ENCODE results near the gene LMF1. TPM values are rescaled to one million over a fixed set of nuclear protein-coding genes. Genes with fewer than 3 reads are reported as not detected.

LMF1 gene
- total RNA-seq, 1 experiment from 2014 or later: 12.8 TPM

DNA sequence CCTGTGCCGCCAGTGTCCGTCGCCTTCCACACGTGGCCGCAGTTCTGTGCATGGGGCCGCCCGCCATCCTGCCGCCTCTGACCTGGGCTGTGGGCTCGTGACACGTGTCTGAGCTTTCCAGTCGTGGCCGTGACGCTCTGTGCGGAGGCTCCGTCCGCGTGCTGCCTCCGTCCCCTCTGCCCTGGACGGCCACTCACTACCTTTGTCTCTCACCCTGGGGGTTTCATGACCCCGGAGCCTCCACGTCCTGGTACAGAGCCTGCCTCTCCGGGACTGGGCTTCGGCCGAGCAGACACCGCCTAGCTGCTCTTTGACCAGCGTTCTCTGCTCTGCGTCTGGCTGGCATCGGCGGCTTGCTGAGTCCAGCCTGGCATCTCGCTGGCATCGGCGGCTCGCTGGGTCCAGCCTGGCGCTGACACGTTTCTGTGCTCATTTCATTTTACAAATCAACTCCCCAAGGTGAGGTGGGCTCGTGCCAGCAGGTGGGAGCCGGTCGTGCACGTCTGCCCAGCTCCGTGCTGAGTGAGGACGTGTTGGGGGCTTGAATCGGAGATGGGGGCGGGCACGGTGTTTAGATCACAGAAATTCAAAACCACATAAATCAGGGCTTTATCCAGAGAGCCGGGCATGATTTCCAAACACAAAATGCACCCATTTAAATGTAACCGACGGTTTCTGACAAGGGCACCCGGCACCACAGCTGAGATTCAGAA, 126.0 kb downstream of the LMF1 start:
- POLR2A ChIA-PET: no interaction called here
- TF ChIP-seq ZFX (IDR thresholded peaks at IDR 0.05) (no peak), YY1 (IDR thresholded peaks at IDR 0.05; ENCODE audit: extremely low read depth, insufficient replicate concordance, low read depth, low read length) (no peak), ELF1 (IDR thresholded peaks at IDR 0.05; ENCODE audit: borderline replicate concordance, low read depth) (no peak), EZH2 (IDR thresholded peaks at IDR 0.05) (no peak)
- H3K4me1 ChIP-seq (ENCODE audit: control insufficient read depth in 1 of 2, insufficient read depth in 2 of 2, low read length in 2 of 2): no peaks in the 10 kb centered on the region
- no peaks in the 10 kb centered on the region for H3K9me2 ChIP-seq (ENCODE audit: insufficient read depth)
- intact Hi-C loops (cut with micrococcal nuclease): no loop called here
- H3K36me3 ChIP-seq (ENCODE audit: control insufficient read depth in 1 of 2, insufficient read depth in 2 of 2, low read length in 2 of 2): no peaks in the 10 kb centered on the region
- CTCF ChIA-PET: no interaction called here
- H4K20me1 ChIP-seq (ENCODE audit: insufficient read depth): no peaks in the 10 kb centered on the region
- BruUV-seq (replicated peaks): no TSS peak
- RAD21 ChIA-PET (ENCODE audit: low non-redundant PET in 1 of 2, low total read pairs in 2 of 2, uncharacterized antibody in 2 of 2, unreplicated experiment in 2 of 2): no interaction called here
- H3K27ac ChIP-seq (ENCODE audit: low read depth, low read length): no peak overlapping the region
- H2AFZ ChIP-seq (ENCODE audit: low read depth, low read length, poor library complexity, severe bottlenecking): no peak overlapping the region
- no peak overlapping the region for H3K4me2 ChIP-seq (ENCODE audit: low read length)
- no peak overlapping the region for H3K4me3 ChIP-seq (replicated peaks in 1 of 2; ENCODE audit: low read depth in 1 of 2, low read length in 2 of 2)
- peaks cover 0 to 2% of the 10 kb centered on the region in 2 experiments; a peak in 1 of 4 replicates for H3K9me3 ChIP-seq (ENCODE audit: control insufficient read depth in 1 of 2, insufficient read depth in 1 of 2, low read depth in 1 of 2, low read length in 2 of 2)
- H3K9ac ChIP-seq (ENCODE audit: low read length): no peak overlapping the region
- no peaks in the 10 kb centered on the region for H3K79me2 ChIP-seq (ENCODE audit: insufficient read depth, low read length)
- ATAC-seq: no peak
- H3K27me3 ChIP-seq (ENCODE audit: insufficient read depth, low read length): no peaks in the 10 kb centered on the region
- no peak for DNase-seq (ENCODE audit: low read depth, low spot score)

DNA sequence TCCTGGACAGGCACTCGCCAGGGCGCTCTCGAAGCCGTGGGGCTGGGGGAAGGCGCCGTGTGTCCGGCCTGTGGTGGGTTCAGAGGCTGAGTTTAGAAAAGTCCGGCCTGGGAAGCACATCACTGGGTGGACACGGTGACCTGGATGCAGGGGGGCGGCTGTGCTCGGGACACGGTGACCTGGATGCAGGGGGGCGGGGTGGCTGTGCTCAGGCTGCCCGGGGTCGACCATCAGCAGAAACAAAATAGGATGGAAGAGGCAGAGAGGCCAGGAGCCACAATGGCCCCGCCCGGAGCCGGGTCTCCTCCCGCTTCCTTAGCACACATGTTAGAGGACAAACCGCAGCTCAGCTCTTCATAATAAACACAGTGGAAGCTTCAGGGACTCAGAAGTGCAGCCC, 127.0 kb downstream of the LMF1 start:
- Histone ChIP-seq H3K4me2 (ENCODE audit: low read length) (no peak overlapping the region), H4K20me1 (ENCODE audit: insufficient read depth) (no peaks in the 10 kb centered on the region), H3K27ac (ENCODE audit: low read depth, low read length) (no peak overlapping the region), H3K4me3 (replicated peaks in 1 of 2; ENCODE audit: low read depth in 1 of 2, low read length in 2 of 2) (no peak overlapping the region), H3K79me2 (ENCODE audit: insufficient read depth, low read length) (no peaks in the 10 kb centered on the region), H3K9ac (ENCODE audit: low read length) (no peak overlapping the region), H2AFZ (ENCODE audit: low read depth, low read length, poor library complexity, severe bottlenecking) (no peak overlapping the region), H3K9me2 (ENCODE audit: insufficient read depth) (no peaks in the 10 kb centered on the region), H3K36me3 (ENCODE audit: control insufficient read depth in 1 of 2, insufficient read depth in 2 of 2, low read length in 2 of 2) (no peaks in the 10 kb centered on the region), H3K9me3 (ENCODE audit: control insufficient read depth in 1 of 2, insufficient read depth in 1 of 2, low read depth in 1 of 2, low read length in 2 of 2) (no peaks in the 10 kb centered on the region), H3K27me3 (ENCODE audit: insufficient read depth, low read length) (no peaks in the 10 kb centered on the region), H3K4me1 (ENCODE audit: control insufficient read depth in 1 of 2, insufficient read depth in 2 of 2, low read length in 2 of 2) (no peaks in the 10 kb centered on the region)
- ATAC-seq (no peak), DNase-seq (ENCODE audit: low read depth, low spot score) (no peak)
- intact Hi-C loops (cut with micrococcal nuclease): no loop called here
- TF ChIP-seq SRF (IDR thresholded peaks at IDR 0.05; ENCODE audit: low read depth) (no peak), SIN3A (IDR thresholded peaks at IDR 0.05; ENCODE audit: low read depth) (no peak), EZH2 (IDR thresholded peaks at IDR 0.05) (no peak), ATF3 (IDR thresholded peaks at IDR 0.05) (no peak), REST (IDR thresholded peaks at IDR 0.05; ENCODE audit: low read depth) (no peak), YY1 (IDR thresholded peaks at IDR 0.05; ENCODE audit: extremely low read depth, insufficient replicate concordance, low read depth, low read length) (no peak)
- TF ChIP-seq, protein P1, sequence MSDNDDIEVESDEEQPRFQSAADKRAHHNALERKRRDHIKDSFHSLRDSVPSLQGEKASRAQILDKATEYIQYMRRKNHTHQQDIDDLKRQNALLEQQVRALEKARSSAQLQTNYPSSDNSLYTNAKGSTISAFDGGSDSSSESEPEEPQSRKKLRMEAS (IDR thresholded peaks at IDR 0.05): no peak
- ChIA-PET RAD21 (ENCODE audit: low non-redundant PET in 1 of 2, low total read pairs in 2 of 2, uncharacterized antibody in 2 of 2, unreplicated experiment in 2 of 2) (no interaction called here), CTCF (no interaction called here), POLR2A (no interaction called here)
- no TSS peak for BruUV-seq (replicated peaks)

Data from HCT116 (cell line).